Lung microvascular endothelial cell (primary cell): Measurements from ENCODE around the gene TRMT112. TPM values are rescaled to one million over a fixed set of nuclear protein-coding genes. Genes with fewer than 3 reads are reported as not detected.

ENCODE experiments used
- DNase-seq, 2 donors: peaks; one replicate each; pipeline versions ENCODE4 v3.0.0 to v3.0.0-alpha.2; 2010; ENCODE audit warnings: low read depth in 2 of 2
- total RNA-seq: library from RNA; depleted of rRNA; stranded (reverse); fragments of >200 nt; gene quantifications from 2 replicates; pipeline ENCODE4 v1.2.1, GENCODE V29; 2014

The TRMT112 gene
- total RNA-seq, result 189 and 190 TPM in 2 replicates

DNA sequence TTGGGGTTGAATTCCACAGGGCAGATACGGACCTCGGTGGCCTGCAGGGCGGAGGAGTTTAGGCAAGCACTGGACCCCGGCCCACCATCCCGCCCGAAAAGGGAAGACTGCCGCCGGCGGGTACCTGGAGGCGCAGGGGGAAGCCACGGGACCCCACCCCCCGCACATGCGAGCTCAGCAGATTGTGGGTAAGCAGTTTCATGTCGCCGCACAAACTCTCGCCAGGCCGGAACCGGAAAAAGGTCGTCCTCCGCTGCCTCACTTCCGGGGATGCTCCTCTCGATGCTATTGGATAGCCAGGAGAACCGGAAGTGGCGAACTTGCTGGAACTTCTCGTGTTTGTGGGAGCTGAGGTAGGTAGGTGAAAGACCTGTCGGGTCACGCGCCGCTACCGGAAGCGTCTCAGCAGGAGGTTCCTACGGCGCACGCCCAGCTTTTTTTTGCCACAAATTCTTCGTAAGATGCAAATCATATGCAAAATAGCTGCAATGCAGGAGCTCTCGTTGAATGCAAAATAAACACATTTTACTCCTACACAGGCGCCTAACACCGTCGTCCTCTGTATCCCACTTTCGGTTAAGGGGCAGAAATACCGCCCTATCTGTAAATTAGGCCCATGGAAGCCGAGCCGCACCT is at the start of gene TRMT112:
Gene TRMT112 (minus strand): TSS at position 235 of the 636 bp plus-strand sequence. CDS start 33 bp downstream, at position 202.
- peak; percentile 94 to 97 for DNase-seq

DNA sequence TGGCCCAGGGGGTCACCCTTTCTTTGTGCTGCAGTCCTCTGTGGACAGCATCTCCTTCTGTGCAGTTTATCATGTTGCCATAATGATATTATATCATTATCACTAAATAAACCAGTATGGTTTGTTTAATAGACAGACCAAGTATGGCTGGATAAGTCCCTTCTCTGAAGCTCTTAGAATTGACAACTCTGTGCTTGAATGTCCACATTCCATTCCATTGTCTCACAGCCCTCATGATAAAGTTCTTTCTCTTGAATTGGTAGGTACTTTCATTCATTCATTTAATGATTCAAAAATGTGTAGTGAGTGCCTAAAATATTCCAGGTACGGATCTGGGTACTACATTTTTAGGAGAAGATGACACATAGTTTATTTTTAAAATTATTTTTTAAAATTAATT is 49.4 kb upstream of the TRMT112 start:
- no peak for DNase-seq

DNA sequence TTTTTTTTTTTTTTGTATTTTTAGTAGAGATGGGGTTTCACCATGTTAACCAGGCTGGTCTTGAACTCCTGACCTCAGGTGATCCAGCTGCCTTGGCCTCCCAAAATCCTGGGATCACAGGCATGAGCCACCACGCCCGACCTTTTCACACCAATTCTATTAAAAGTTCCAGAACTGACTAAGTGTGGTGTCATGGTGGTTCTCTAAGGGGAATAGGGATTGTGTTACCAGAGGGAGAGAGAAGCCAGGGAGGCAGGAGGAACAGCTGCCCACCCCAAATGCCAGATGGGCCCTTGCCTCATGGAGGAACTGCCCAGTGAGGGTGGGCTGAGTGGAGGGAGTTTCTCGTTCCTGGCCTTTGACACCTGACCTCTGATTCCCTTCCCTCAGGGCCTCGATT is 47.6 kb upstream of the TRMT112 start:
- DNase-seq, result no peak

DNA sequence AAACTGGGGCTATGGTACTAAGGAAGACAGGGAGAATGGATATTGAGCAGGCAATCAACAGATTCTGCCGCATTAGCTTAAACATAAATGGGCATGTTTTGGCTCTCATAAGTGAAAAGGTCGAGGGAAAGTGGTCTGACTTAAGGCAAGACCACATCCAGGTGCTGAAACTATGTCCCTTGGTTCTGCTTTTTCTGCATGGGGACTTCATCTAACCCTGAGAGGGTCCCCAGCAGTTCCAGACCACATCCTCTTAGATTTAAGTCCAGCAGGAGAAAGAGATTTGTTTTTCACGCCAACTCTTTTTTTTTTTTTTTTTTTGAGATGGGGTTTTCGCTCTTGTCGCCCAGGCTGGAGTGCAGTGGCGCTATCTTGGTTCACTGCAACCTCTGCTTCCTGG is 47.1 kb upstream of the TRMT112 start:
- no peak for DNase-seq

- no peak for DNase-seq
Observed at GRCh38 chr11:64362339-64362738, 45.0 kb upstream of the TRMT112 start.

- DNase-seq, result no peak
Observed at GRCh38 chr11:64361659-64362058, 44.3 kb upstream of the TRMT112 start.

DNA sequence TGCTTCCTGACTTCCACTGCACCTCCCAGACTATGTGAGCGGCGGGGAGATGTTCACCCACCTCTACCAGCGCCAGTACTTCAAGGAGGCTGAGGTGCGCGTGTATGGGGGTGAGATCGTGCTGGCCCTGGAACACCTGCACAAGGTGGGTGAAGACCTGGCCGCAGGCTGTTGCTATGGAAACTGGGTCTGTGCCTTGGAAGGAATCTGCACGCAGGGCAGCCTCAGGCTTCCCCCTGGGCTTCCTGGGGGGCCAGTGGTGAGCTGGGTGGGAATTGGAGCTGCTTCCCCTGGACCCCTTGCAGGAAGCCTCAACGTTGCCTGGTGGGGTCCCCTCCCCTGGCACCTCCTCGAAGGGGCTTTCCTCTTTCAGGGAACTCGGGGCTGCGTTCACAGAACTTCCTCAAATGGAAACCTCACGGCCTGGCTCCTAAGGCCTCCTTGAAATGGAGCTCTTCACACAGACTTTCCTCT is 43.1 kb upstream of the TRMT112 start:
- no peak for DNase-seq

DNA sequence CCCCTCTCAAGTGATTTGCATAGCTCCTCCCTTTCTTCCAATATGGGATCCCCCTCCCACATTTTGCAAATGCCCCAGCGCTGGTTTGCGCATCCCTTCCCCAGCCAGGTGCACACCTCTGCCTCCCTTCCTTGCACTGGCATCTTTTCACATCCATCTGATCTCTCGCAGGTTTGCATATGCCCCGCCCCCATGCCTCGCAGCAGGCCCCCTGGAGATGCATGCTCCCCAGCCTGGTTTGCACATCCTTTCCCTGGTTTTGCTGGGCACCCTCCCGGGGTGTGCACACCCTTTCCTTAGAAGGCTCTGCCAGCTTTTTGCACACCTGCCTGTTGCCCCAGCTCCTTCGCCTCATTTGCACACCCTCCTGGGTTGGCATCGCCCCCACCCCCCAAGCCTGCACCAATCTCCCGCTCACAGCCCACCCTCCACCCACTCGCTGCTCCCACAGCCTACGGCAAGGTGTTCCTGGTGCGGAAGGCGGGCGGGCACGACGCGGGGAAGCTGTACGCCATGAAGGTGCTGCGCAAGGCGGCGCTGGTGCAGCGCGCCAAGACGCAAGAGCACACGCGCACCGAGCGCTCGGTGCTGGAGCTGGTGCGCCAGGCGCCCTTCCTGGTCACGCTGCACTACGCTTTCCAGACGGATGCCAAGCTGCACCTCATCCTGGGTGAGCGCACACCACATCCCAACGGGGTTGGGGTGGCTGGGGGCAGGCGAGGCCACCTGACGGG is 42.5 kb upstream of the TRMT112 start:
- DNase-seq, result no peak

GRCh38 chr11:64358907-64359711 is 41.8 kb upstream of the TRMT112 start, which contains the start of gene RPS6KA4:
Gene RPS6KA4 (plus strand): TSS chr11:64359162. CDS start chr11:64359236, 74 bp downstream.
- DNase-seq, result peak; percentile 61 to 71

- DNase-seq, result no peak
Observed at GRCh38 chr11:64358536-64358906, 41.2 kb upstream of the TRMT112 start.

GRCh38 chr11:64357904-64358535 is 40.7 kb upstream of the TRMT112 start:
- no peak for DNase-seq

DNA sequence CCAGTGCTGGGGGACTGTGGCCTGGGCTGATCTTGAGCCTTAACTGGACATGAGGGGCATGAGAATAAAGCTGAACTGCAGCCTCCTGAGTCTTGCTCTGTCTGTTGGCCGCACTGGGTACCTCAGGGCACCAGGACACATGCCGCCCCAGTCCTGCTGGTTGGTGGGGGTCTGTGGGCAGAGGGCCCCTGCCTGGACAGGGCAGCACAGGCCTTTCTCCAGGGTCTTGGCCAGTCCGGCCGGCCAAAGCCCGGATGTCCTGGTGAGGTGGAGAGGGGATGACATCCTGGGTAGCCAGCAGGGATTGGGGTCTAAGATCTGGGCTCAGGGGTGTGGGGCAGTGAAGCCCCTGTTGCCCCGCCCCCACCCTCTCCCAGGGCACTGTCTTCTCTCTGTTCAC is 40.1 kb upstream of the TRMT112 start:
- no peak for DNase-seq

- peak; percentile 33 to 60 for DNase-seq
Observed at GRCh38 chr11:64356498-64357411, 39.4 kb upstream of the TRMT112 start.

DNA sequence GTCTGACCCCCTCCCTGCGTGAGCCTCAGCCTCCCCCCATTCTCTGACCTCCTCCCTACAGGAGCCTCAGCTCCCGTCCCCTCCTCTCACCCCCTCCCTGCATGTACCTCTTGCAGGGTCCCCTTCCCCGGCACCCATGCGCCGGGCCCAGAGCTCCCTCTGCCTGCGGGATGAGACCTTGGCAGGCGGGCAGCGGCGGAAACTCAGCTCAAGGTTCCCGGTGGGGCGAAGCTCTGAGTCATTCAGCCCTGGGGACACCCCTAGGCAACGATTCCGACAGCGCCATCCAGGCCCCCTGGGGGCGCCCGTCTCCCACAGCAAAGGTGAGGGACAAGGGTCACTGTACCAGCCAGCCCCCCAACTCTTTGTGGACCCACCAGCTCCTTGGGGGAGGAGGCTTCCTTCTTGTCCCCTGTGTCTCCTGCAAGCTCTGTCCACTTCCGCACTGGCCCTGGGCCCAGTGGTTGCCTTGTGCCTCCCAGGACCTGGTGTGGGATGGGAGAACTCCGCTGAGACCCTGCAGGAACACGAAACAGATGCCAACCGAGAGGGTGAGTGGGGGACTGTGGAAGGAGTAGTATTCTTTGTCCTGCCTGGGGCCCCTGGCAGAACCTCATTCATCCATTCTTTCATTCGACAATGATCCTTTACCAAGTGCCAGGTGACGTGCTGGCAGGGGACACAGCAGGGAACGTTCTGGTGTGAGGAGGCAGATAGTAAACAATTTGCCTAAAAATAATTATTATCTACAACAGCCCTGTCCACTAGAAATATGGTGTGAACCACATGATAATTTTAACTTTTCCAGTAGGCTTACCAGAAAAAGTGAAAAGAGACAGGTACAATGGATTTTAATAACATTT is 38.0 kb upstream of the TRMT112 start:
- peak; percentile 83 to 87 for DNase-seq

- DNase-seq, result no peak
Observed at GRCh38 chr11:64353715-64354506, 36.6 kb upstream of the TRMT112 start.

- no peak for DNase-seq
Observed at GRCh38 chr11:64352995-64353714, 35.8 kb upstream of the TRMT112 start.

GRCh38 chr11:64352099-64352994 is 35.0 kb upstream of the TRMT112 start:
- DNase-seq, result no peak
